NCI-H2107 treated with DMSO at 0.1 percent for 48 hours (cell line): ENCODE results near the gene SYT17.
"Not testable (repeated sequence)": the region's sequence is repeated elsewhere in the genome, so short reads cannot be mapped to it uniquely, and the experiment has no call there.

Experiments
- DNase-seq: peaks from one replicate; lab custom pipeline; 2025; ENCODE audit not compliant: unreplicated experiment; lab: John Stamatoyannopoulos, UW

SYT17 gene

GRCh38 chr16:19173059-19173458, 5.0 kb downstream of the SYT17 start:
- no peak for DNase-seq

GRCh38 chr16:19173649-19174383, 5.8 kb downstream of the SYT17 start:
- no peak for DNase-seq

- DNase-seq, result no peak
Measured at GRCh38 chr16:19174478-19174877, 6.4 kb downstream of the SYT17 start.

- no peak for DNase-seq
Measured at GRCh38 chr16:19175492-19176262, 7.6 kb downstream of the SYT17 start.

- no peak for DNase-seq
Measured at GRCh38 chr16:19177111-19177739, 9.2 kb downstream of the SYT17 start.

GRCh38 chr16:19179546-19180490, 11.8 kb downstream of the SYT17 start:
- DNase-seq, result no peak

GRCh38 chr16:19180741-19181140, 12.7 kb downstream of the SYT17 start:
- no peak for DNase-seq

GRCh38 chr16:19182481-19182880, 14.4 kb downstream of the SYT17 start:
- no peak for DNase-seq

- DNase-seq, result no peak
Measured at GRCh38 chr16:19183187-19183586, 15.1 kb downstream of the SYT17 start.

- no peak for DNase-seq
Measured at GRCh38 chr16:19184823-19185509, 16.9 kb downstream of the SYT17 start.

- DNase-seq, result no peak
Measured at GRCh38 chr16:19185510-19185851, 17.4 kb downstream of the SYT17 start.

GRCh38 chr16:19186408-19186807, 18.4 kb downstream of the SYT17 start:
- no peak for DNase-seq

GRCh38 chr16:19187961-19188360, 19.9 kb downstream of the SYT17 start:
- DNase-seq, result not testable (repeated sequence)

- no peak for DNase-seq
Measured at GRCh38 chr16:19188406-19188805, 20.4 kb downstream of the SYT17 start.

- no peak for DNase-seq
Measured at GRCh38 chr16:19192865-19193264, 24.8 kb downstream of the SYT17 start.

- DNase-seq, result peak; percentile 29
Measured at GRCh38 chr16:19196871-19197270, 28.8 kb downstream of the SYT17 start.

- DNase-seq, result no peak
Measured at GRCh38 chr16:19203374-19203966, 35.4 kb downstream of the SYT17 start.

GRCh38 chr16:19210280-19210924, 42.4 kb downstream of the SYT17 start:
- DNase-seq, result peak; percentile 87

GRCh38 chr16:19210968-19211367, 42.9 kb downstream of the SYT17 start:
- DNase-seq, result no peak

GRCh38 chr16:19212059-19212458, 44.0 kb downstream of the SYT17 start:
- DNase-seq, result no peak
